Activated CD4-positive, alpha-beta T cell treated with anti-CD3 and anti-CD28 coated beads for 4 hours (primary cell): ENCODE data around the gene FRMD4A.
"Not testable (repeated sequence)": the region's sequence is repeated elsewhere in the genome, so short reads cannot be mapped to it uniquely, and the experiment has no call there.

Experiments
- DNase-seq, 2 donors: peaks; one replicate each; pipeline ENCODE4 v3.0.0-alpha.2; 2020

Gene FRMD4A

DNA sequence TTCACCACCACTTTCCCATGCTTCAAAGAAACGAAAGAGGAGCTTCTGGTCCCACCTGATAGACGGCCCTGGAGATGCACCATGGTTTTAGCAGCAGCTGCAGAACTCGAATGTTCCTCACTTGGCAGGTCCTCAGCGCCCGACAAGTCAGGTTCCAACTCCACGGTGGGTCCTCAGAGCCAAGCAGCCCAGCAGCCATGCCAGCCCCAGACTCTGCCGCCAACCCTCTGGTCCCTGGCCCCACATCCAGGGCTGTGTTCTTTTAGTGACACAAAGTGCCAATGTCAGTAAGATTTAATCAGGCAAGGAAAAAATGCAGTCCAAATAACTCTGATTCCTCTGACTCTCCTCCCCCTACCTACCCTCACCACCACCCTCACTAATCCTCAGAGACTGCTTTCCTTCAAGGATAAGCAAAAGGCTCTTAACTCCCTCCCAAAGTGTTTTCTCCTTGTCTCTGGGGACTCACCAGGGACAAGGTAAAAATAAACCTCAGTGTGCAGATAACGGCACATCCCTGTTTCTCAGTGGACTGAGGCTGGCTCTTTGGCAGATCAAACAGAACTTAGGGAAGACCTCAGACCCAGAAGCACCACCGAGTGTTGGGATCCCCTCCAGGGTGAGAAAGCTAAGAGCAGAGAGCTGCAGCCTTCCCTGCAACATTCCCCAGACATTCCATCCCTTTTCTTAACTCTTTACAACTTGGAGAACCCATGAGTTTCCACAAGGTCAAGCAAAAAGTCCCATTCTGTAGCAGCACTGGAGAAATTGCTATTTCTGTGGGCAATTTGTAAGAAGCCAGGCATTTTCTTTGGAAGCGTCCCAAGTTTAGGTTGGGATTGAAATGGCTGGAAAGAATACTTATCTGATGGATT is 358.9 kb downstream of the FRMD4A start:
- DNase-seq, result no peak

GRCh38 chr10:13970957-13971353 is 359.8 kb downstream of the FRMD4A start:
- no peak for DNase-seq

DNA sequence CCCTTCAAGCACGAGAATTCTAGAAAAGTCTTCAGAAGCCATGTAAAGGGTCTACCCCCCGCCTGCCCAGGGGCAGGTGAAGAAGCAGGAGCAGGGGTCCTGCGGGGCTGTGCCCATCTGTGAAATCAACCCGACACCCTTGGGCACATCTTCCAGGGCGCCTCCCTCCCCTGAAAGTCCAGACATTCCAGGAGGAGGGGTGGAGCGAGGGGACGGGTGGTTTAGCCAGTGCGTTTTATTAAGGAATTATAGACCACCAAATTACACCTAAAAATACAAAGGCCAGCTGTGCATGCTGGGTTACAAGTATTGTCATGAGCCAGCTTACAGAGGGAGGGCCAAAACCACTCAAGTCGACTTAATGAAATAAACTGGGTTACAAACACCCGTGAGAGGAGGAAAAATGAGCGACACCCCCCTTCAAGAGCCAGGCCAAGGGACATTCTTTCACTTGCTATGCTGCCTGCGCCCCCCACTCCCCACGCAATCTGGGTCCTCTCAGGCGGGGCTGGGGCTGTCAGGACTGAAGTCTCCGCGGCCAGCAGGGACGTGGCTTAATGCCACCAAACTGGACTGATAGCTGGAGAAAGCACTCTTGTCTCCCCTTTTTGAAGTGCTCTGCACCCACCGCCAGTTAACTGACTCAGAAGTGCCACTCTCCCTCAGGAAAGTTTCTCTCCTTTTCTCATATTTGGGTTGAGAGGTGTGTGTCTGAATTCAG is 360.3 kb downstream of the FRMD4A start:
- no peak for DNase-seq

- DNase-seq, result no peak
Observed at GRCh38 chr10:13969792-13970140, 361.0 kb downstream of the FRMD4A start.

DNA sequence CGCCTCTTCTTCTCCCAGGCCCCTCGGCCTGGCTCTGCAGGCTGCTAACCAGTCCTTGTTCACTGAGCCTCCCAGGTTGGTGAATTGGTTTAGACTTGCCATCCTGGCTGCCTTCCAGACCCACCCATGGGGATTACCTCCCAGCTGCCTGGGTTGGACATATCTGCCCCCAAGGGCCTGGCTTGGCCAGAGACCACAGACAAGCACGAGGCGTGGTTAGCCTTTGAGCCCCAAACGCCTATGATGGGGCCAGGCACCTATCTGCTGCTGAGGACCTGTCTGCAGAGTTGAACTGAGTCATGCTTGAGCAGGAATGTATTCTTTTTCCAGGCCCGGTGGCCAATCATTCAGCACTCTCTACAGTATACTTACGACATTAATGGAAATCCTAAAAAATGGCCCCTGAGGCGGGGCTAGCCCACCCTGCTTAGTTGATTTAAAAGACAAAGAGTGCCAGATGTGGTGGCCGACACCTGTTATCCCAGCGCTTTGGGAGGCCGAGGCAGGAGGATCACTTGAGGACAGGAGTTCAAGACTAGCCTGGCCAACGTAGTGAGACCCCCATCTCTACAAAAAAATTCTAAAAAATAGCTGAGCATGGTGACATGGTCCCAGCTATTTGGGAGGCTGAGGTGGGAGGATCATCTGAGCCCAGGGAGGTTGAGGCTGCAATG is 361.5 kb downstream of the FRMD4A start:
- no peak for DNase-seq

DNA sequence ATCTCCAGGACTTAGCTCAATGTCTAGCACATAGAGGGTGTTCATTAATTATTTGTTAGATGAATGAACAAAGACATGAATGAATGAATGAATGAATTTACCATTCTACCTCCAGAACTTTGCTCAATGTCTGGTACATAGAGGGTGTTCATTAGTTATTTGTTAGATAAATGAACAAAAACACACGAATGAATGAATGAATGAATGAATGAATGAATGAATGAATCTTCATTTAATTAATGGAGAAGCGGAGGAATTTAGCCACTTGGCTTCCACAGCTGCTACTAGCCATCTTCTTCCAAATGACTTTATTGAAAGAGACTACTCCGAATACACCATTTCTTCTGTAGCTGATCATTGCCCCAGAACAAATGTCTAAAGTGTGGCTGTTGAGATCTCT is 368.9 kb downstream of the FRMD4A start:
- no peak for DNase-seq

DNA sequence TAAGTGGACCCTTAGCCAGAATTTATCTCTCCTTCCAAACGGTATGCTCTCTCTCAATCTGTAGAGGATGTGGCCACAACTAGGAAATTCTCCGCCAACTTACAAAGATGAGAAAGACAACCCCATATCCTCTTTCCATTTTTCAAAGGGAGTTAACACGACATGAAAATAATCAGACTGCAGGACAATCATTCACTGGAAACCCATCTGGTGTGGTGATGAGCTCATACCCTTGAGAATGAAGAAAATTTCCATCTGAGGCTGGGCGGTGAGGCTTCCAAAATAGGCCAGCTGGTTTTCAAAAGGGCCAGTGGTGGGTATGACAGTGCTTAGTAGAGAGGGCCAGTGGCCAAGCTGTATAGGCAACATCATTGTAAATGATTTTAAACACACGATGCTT is 369.6 kb downstream of the FRMD4A start:
- no peak for DNase-seq

- DNase-seq, result no peak
Observed at GRCh38 chr10:13960603-13961002, 370.1 kb downstream of the FRMD4A start.

GRCh38 chr10:13959443-13960359 is 371.0 kb downstream of the FRMD4A start:
- no peak for DNase-seq

DNA sequence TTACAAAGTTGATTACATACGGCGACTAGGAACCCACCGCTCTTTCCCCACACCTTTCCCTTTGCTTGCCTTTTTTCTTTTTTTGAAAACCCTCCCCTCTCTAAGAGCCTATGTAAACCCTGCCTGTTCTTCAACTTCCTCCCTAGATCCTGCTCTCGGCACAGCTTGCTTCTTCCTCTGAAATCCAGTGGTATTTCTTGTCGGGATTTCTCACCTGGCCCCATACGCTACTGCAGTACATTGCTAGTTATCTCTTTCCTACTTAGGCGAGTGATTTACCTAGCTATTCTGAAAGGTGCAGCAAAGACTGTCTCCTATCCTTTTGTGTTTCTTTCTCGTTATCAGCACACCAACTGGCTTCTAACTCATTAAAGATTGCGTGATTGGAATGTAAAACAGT is 372.9 kb downstream of the FRMD4A start:
- no peak for DNase-seq

GRCh38 chr10:13956826-13957225 is 373.9 kb downstream of the FRMD4A start:
- DNase-seq, result no peak

DNA sequence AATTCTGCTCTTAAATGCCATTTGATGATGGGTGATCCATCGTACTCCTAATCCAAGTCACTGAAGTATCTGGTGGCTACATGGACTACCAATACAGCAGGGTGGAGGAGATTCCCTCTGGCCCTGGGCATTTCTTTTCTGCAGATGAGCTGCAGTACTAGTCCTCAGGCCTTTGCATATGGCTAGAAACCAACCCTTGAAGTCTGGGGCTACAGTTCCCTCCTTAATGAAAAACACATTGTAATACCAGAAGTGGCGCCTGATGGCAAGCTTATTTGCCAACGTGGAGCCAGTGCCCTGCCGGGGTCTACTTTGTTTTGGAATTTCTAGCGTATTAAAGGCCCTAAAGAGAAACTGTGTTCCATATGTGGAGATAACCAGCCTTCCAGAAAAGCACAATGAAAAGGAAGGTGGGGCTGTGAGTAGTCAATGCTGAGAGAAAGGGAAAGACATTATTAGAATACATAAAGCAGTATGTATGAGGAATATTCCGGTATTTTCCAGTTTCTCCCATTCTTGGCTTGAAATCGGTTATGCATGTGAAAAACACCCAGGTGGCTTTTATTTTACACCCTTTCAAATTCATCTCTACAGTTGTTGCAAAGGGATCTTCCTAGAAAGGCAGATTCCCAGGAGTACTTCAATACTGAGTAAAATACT is 375.2 kb downstream of the FRMD4A start:
- no peak for DNase-seq

- not testable (repeated sequence) for DNase-seq
Observed at GRCh38 chr10:13954195-13954594, 376.5 kb downstream of the FRMD4A start.

DNA sequence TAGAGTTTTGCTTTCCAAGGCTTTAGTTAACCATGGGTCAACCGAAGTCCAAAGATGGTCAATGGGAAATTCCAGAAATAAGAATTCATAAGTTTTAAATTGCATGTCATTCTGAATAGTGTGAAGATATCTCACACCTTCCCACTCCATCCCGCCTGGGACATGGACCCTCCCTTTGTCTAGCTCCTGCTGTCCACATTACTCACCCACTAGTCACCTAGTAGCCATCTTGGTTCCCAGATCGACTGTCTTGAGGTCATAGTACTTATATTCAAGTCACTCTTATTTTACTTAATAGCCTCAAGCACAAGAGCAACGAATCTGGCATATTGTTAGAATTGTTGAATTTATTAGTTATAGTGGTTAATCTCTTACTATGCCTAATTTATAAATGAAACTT is 377.4 kb downstream of the FRMD4A start:
- no peak for DNase-seq

DNA sequence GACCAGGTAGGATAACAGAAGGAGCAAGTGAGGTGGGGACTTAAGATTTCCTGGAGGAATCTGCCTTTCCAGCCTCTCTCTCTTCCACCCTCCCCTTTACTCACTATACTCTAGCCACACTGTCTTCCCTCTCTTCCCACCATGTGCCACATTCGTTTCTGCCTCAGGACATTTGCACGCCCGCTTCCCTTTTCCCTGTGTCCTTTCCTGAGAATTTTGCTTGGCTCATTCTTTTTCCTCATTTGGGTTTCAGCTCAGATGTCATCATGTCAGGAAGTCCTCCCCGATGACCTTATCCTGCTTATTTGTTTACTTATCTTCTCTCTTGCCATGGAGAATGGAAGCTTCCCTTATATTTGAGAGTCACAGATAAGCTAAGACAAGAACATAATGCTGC is 380.2 kb downstream of the FRMD4A start:
- DNase-seq, result no peak

GRCh38 chr10:13949844-13950542 is 380.7 kb downstream of the FRMD4A start:
- DNase-seq, result no peak

DNA sequence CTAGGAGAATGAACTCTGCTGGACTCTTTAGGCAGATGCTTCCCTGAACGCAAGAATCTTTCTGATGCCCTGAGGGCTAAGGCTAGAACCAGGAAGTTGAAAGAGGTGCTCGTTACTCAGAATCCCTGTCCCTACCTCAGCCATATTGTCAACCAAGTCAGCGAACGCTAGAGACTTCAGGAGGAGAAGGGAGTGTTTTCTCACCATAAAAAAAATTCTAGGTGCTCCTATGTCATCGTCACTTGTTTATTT is 384.6 kb downstream of the FRMD4A start:
- no peak for DNase-seq

GRCh38 chr10:13945390-13946208 is 385.1 kb downstream of the FRMD4A start:
- DNase-seq, result no peak

- DNase-seq, result no peak
Observed at GRCh38 chr10:13944823-13945222, 385.9 kb downstream of the FRMD4A start.

DNA sequence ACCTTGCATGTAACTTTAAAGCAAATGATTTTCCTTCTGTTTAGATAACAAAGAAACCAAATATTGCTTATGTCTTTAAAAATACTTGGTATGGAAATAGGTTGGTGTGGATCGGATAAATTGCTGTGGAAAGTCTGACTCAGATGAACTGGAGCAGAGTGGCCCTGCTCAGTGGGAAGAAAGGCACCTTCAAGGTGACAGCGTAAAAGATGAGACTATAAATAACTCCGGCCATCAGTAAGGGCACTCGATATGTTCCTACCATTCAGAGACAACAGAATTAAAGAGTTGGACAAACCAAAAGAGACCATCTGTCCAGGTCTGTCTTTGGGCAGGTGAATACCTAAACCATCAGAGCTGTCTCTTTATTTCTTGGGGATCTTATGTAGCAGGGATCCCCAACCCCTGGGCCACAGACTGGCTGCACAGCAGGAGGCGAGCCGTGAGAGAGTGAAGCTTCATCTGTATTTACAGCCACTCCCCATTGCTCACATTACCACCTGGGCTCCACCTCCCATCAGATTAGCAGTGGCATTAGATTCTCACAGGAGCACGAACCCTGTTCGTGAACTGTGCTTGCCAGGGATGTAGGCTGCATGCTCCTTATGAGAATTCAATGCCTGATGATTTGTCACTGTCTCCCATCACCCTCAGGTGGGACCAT is 386.9 kb downstream of the FRMD4A start:
- DNase-seq, result no peak
